Measurements from ENCODE around the gene ARRDC5.
"Not testable (repeated sequence)": the region's sequence is repeated elsewhere in the genome, so short reads cannot be mapped to it uniquely, and the experiment has no call there.

Gene ARRDC5

GRCh38 chr19:4867534-4868285 is 35.0 kb downstream of the ARRDC5 start, which contains the start of gene PLIN3:
Gene PLIN3, minus strand, starts transcription at chr19:4867667. Its CDS starts 6,273 bp downstream, at chr19:4861394.
- peak; percentile 92 for DNase-seq

- DNase-seq: peak; percentile 39
These were observed 35.9 kb downstream of the ARRDC5 start for GRCh38 chr19:4866595-4867424.

GRCh38 chr19:4861147-4861546 is 41.5 kb downstream of the ARRDC5 start:
- DNase-seq: no peak

GRCh38 chr19:4859697-4860096 is 43.0 kb downstream of the ARRDC5 start:
- DNase-seq: no peak

- not testable (repeated sequence) for DNase-seq
These were observed 46.2 kb downstream of the ARRDC5 start for GRCh38 chr19:4856468-4856867.

GRCh38 chr19:4853506-4853905 is 49.2 kb downstream of the ARRDC5 start:
- DNase-seq: not testable (repeated sequence)

GRCh38 chr19:4852484-4852883 is 50.2 kb downstream of the ARRDC5 start:
- DNase-seq: no peak

- peak; percentile 83 for DNase-seq
These were observed 51.0 kb downstream of the ARRDC5 start for GRCh38 chr19:4851551-4852290.

GRCh38 chr19:4849019-4849418 is 53.7 kb downstream of the ARRDC5 start:
- DNase-seq: no peak

GRCh38 chr19:4847190-4847973 is 55.3 kb downstream of the ARRDC5 start:
- no peak for DNase-seq

- not testable (repeated sequence) for DNase-seq
These were observed 56.7 kb downstream of the ARRDC5 start for GRCh38 chr19:4845975-4846374.

GRCh38 chr19:4844348-4845179 is 58.1 kb downstream of the ARRDC5 start:
- no peak for DNase-seq

- no peak for DNase-seq
These were observed 59.1 kb downstream of the ARRDC5 start for GRCh38 chr19:4843647-4843965.
